Pancreas (tissue), 10 donors: Measurements from ENCODE around the gene VPS37C. TPM values are rescaled to one million over a fixed set of nuclear protein-coding genes. Genes with fewer than 3 reads are reported as not detected.

ENCODE experiments used
- ATAC-seq, 4 donors: fragments of 200-7000 bp; cut with Tn5 transposase; one replicate each; pipeline versions ENCODE4 v1.8.0 to v1.9.1; 2020; ENCODE audit warnings: mild to moderate bottlenecking in 4 of 4, moderate library complexity in 4 of 4
- DNase-seq, 6 donors: peaks; one replicate each; pipeline ENCODE4 v3.0.0-alpha.2; 2020
- FAIRE-seq: peaks from 2 replicates; lab custom pipeline; 2012; peaks lifted over from hg19 to GRCh38; lab: Jason Lieb, UNC
- H3K27ac ChIP-seq, 4 donors: fragments of 200-600 bp; sonication (generic); 1 replicate in 3 of 4; 2 replicates in 1 of 4; pipeline versions ENCODE4 v1.5.0 to v1.8.0; 2020
- H3K27me3 ChIP-seq, 4 donors: fragments of 200-600 bp; one replicate each; pipeline ENCODE4 v1.8.0; 2021
- H3K36me3 ChIP-seq, 3 donors: fragments of 200-600 bp; sonication (generic) in 1 of 3; one replicate each; pipeline versions ENCODE4 v1.5.0 to v1.8.0; 2020 to 2021
- H3K4me1 ChIP-seq, 3 donors: fragments of 200-600 bp; one replicate each; pipeline ENCODE4 v1.8.0; 2021
- H3K4me3 ChIP-seq, 4 donors: fragments of 200-600 bp; sonication (generic) in 2 of 4; one replicate each; pipeline versions ENCODE4 v1.5.0 to v1.8.0; 2020 to 2021
- H3K9me3 ChIP-seq, 4 donors: fragments of 200-600 bp; one replicate each; pipeline ENCODE4 v1.8.0; 2021
- whole genome bisulfite sequencing, 2 donors: extraction: QIAGEN DNeasy Blood & Tissue Kit; methylation state at CpG; one replicate each; pipeline ENCODE4 v1.1.7; 2013; 5-methylcytosine and 5-hydroxymethylcytosine counted together
- intact Hi-C, 3 donors: fragments of 100-400 bp; cut with DNase I; formaldehyde crosslinking; loops; one replicate each; pipeline versions ENCODE4 v1.11.1 to v1.14.2; 2022
- polyA plus RNA-seq, 2 donors: library from polyadenylated mRNA; stranded (reverse); fragments of 200-250 nt; gene quantifications; one replicate each; pipeline ENCODE4 v1.2.3, GENCODE V29; 2013
- total RNA-seq, 6 donors: library from RNA; stranded (reverse); fragmentation: NEBNext Ultra II Directional in 4 of 6; extraction: Animal tissue kit (Norgen Biotek cat#: 25700) in 4 of 6; gene quantifications; one replicate each; pipeline versions ENCODE4 v1.2.1 to v1.2.4, GENCODE V29; 2021 to 2023
- TF ChIP-seq, protein P1 (sequence below), 4 donors: fragments of 200-600 bp; sonication (generic) in 3 of 4; IDR thresholded peaks; one replicate each; pipeline versions ENCODE4 v1.5.0 to v1.8.0; 2021; ENCODE audit warnings: antibody characterized with exemption in 4 of 4
- donor health status: healthy with polysubstance abuse.
- donor health status: DM: no; HTN: no; CAD: no; lungs with moderate emphysema.
- donor health status: DM: no; HTN: no; CAD: no.
- donor health status: control.
- donor health status: control.
- donor health status: Bipolar disorder and iron deficiency.
- donor health status: DM: yes; HTN: yes; CAD: no.
- donor health status: DM: no; HTN: no; CAD: no.
- donor health status: DM: no; HTN: no; CAD: no.
- donor health status: DM: yes; HTN: yes; CAD: no.

VPS37C gene
- total and polyA plus RNA-seq, 8 donors: 12.1 to 25.7 (median 16.2) TPM

DNA sequence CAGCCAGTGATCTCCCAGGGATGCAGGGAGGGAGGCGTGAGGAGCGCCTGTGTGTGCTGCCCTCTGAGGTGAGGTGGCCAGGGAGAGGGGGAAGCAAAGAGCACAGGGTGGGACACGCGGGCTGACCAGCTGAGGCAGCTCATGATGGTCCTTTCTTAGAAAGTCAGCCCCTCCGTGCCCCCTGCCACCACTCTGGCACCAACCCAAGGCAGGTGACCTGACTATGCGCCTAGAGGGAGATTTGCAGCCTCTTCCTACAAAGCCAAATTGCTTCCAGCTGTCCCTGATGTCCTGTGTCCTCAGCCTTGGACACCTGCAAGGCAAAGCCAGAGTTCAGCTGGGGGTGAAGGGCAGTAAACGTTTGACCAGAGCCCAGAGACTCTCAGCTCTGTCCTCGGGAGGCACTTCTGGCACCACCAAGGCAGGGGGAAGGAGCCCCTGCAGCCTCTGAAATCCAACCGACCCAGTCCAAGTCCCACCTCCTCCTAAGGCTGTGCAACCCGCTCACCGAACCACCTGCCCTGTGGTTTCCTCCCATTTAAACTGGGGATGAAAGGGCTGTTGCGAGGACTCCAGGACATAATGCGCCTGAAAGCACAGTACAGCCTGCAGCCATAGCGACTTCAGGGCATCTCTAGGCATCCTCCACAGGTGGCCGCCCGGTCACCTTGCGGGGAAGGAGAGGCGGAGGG, 32.1 kb downstream of the VPS37C start:
- peak overlapping the region in 1 of 4 donors; percentile 71 for H3K27ac ChIP-seq
- intact Hi-C loops: loop anchor here in 1 of 3 donors (5.0 kb wide), 1 partner anchor 302 kb away; no protein-coding TSS in a partner anchor
- FAIRE-seq (no peak), DNase-seq (no peak), ATAC-seq (no peak)
- H3K4me3 ChIP-seq: no peak overlapping the region
- H3K27me3 ChIP-seq: no peaks in the 10 kb centered on the region
- WGBS, 2 donors: 80 to 88% methylated on average over 18 of the region's 18 CpGs
- TF ChIP-seq, protein P1, sequence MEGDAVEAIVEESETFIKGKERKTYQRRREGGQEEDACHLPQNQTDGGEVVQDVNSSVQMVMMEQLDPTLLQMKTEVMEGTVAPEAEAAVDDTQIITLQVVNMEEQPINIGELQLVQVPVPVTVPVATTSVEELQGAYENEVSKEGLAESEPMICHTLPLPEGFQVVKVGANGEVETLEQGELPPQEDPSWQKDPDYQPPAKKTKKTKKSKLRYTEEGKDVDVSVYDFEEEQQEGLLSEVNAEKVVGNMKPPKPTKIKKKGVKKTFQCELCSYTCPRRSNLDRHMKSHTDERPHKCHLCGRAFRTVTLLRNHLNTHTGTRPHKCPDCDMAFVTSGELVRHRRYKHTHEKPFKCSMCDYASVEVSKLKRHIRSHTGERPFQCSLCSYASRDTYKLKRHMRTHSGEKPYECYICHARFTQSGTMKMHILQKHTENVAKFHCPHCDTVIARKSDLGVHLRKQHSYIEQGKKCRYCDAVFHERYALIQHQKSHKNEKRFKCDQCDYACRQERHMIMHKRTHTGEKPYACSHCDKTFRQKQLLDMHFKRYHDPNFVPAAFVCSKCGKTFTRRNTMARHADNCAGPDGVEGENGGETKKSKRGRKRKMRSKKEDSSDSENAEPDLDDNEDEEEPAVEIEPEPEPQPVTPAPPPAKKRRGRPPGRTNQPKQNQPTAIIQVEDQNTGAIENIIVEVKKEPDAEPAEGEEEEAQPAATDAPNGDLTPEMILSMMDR (IDR thresholded peaks at IDR 0.05): no peak
- H3K36me3 ChIP-seq: peaks cover 0 to 5% (median 4%) of the 10 kb centered on the region in 3 donors
- peaks cover 0 to 7% (median 0%) of the 10 kb centered on the region in 3 donors for H3K4me1 ChIP-seq
- no peaks in the 10 kb centered on the region for H3K9me3 ChIP-seq

DNA sequence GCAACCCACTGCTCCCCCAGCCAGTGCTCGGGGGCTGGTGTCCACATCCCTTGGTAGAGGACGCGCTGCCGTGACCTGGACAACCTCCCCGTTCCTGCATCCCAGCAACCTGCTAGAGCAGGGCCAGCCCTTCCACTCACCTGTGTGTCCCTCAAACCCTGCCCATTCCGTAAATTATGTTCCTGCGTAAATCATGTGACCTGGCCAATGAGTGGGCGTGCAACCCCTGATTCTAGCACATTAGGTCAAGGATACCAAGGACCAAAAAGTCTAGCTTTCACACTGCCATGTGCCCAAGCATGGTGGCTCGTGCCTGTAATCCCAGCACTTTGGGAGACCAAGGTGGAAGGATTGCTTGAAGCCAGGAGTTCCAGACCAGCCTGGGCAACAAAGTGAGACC, 33.2 kb downstream of the VPS37C start:
- 72 to 79% methylated on average over 9 of the region's 9 CpGs for WGBS, 2 donors
- no peak for ATAC-seq
- no peak for FAIRE-seq

DNA sequence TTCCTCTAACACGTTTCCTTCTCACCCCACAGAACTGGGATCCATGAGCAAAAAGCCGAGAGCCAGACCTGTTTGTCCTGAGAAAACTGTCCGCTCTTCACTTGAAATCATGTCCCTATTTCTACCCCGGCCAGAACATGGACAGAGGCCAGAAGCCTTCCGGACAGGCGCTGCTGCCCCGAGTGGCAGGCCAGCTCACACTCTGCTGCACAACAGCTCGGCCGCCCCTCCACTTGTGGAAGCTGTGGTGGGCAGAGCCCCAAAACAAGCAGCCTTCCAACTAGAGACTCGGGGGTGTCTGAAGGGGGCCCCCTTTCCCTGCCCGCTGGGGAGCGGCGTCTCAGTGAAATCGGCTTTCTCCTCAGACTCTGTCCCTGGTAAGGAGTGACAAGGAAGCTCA, 35.0 kb downstream of the VPS37C start:
- TF ChIP-seq, protein P1 (IDR thresholded peaks at IDR 0.05): no peak
- FAIRE-seq (no peak), ATAC-seq (no peak), DNase-seq (peak in 1 of 6 donors; percentile 49)
- Histone ChIP-seq H3K9me3 (no peaks in the 10 kb centered on the region), H3K27ac (no peak overlapping the region), H3K36me3 (no peaks in the 10 kb centered on the region), H3K4me1 (peaks cover 0 to 7% (median 0%) of the 10 kb centered on the region in 3 donors), H3K4me3 (no peak overlapping the region), H3K27me3 (no peaks in the 10 kb centered on the region)
- intact Hi-C loops: loop anchor here in 1 of 3 donors (5.0 kb wide), 1 partner anchor 299 kb away; no protein-coding TSS in a partner anchor
- WGBS, 2 donors: 71 to 73% methylated on average over 14 of the region's 14 CpGs

More for the DNA sequence above, 33.2 kb downstream of the VPS37C start:
- Histone ChIP-seq H3K27me3 (no peaks in the 10 kb centered on the region), H3K36me3 (peaks cover 0 to 5% (median under 1%) of the 10 kb centered on the region in 3 donors), H3K4me3 (no peak overlapping the region), H3K9me3 (no peaks in the 10 kb centered on the region), H3K27ac (no peak overlapping the region), H3K4me1 (peaks cover 0 to 7% (median 0%) of the 10 kb centered on the region in 3 donors)
- DNase-seq: no peak
- TF ChIP-seq, protein P1 (IDR thresholded peaks at IDR 0.05): no peak
- intact Hi-C loops: loop anchor here in 1 of 3 donors (5.0 kb wide), 1 partner anchor 301 kb away; no protein-coding TSS in a partner anchor

DNA sequence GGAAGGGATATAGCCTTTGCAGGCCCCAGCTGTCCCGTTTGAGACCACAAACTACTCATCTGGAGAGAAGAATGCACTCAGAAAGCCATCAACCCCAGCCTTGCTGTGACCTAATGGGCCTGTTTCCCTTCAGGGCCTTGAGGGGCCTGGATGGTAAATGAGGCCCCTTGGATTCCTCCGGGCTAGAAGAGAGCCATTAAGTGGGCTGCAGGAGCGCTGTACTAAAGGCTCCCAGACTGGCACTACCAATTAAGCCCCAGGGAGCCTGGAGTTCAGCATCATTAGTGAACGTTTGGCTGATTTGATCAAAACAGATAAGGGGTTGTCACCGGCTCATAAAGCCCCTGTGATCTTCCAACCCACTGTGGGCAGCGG, 35.9 kb downstream of the VPS37C start:
- whole genome bisulfite sequencing, 2 donors: 74 to 75% methylated on average over 6 of the region's 6 CpGs
- intact Hi-C loops: loop anchor here in 1 of 3 donors (5.0 kb wide), 1 partner anchor 298 kb away; no protein-coding TSS in a partner anchor
- ATAC-seq (no peak), FAIRE-seq (no peak), DNase-seq (no peak)
- H3K4me1 ChIP-seq: peaks cover 0 to 12% (median 0%) of the 10 kb centered on the region in 3 donors
- no peak overlapping the region for H3K27ac ChIP-seq
- no peaks in the 10 kb centered on the region for H3K9me3 ChIP-seq
- TF ChIP-seq, protein P1 (IDR thresholded peaks at IDR 0.05): no peak
- H3K36me3 ChIP-seq: no peaks in the 10 kb centered on the region
- no peak overlapping the region for H3K4me3 ChIP-seq
- no peaks in the 10 kb centered on the region for H3K27me3 ChIP-seq
